Activated CD4-positive, alpha-beta T cell treated with anti-CD3 and anti-CD28 coated beads for 48 hours (primary cell): ENCODE data around the gene KCNJ4.
"Not testable (repeated sequence)": the region's sequence is repeated elsewhere in the genome, so short reads cannot be mapped to it uniquely, and the experiment has no call there.

Experiments
- DNase-seq: peaks from one replicate; pipeline ENCODE4 v3.0.0-alpha.2; 2020

KCNJ4 gene

GRCh38 chr22:38427940-38428339 is 27.1 kb downstream of the KCNJ4 start:
- DNase-seq, result no peak

- DNase-seq, result no peak
Measured at GRCh38 chr22:38427465-38427864, 27.5 kb downstream of the KCNJ4 start.

DNA sequence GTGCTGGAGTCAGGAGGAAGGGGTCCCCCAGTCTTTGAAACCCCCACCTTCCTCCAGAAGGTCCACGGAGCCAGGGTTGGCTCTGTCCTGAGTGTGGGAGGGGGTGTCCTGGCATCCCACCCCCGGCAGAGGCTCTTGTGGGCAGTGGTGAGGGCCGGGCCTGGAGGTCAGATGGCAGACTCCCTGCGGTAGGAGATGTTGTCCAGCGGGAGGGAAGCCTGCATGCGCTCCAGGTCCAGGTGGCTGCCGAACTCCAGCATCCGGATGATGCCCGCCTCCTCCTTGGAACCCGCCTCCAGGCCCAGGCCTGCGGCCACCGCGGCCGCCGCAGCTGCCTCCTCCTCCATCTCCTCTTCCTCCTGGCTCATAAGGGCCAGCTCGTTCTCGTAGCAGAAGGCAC is 28.4 kb downstream of the KCNJ4 start:
- no peak for DNase-seq

DNA sequence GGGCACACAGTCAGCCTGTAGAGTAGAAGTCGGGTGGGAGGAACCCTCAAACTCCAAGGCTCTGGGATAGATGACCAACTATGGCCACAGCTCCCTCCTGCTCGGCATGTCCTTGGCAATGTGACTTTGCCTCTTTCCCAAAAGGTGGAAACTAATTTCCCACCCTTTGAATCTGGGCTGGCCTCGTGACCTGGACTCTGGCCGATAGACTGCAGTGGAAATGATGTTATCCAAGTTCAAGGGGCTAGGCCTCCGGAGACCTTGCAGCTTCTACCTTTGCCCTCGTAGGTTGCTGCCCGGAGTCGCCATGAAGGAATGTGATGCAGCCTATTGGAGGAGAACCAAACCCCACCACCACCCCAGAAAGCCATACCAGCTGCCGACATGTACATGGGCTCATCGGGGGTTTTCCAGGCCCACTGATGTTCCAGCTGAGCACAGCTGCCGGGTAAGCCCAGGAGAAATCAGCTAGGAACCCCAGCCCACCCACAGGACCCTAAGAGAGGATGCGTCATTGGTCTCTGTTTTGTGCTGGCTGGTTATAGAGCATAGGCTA is 30.4 kb downstream of the KCNJ4 start:
- no peak for DNase-seq

DNA sequence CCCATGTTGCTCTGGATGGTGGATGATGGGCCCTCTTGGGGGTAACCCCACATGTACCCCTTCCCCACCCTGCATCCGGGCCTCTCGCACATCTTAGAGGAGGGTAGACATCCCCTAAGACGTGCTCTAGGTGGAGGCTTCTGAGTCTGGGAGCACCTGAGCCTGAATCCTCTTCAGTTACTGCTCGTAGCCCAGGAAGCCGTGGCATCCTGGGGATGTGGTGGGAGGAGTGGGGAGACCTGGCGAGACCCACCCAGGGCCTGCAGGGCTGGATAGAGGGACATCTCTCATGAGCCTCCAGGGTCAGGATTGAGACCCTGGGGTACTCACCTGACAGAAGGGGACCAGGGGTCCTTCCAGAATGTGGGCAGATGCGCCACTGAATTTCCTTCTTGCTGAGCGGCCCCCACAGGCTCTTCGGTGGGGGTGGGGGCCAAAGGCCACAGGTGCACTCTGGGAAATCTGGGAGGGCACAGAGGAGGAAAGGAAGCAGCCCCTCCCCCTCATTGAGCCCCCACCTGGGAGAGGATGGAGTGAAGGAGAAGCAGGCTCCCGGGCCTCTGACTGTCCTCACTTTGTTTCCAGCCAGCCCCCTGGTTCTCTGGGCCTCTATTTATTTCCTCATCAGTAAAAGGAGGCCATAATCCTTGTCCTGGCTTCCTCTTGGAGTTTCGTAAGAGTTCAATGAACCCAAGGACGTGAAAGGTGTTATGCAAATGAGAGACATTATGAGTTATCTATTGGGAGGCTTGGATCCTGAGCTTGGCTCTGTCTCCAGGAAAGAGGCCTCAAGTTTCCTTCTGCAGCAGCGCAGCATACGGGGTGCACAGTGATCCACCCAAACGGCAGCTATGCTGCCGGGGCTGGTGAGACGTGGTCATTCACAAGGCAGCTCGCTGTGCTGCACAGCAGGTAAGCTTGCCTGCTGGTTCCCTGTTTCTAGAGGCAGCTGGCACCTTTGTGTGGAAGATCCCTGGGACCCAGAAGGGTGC is 31.2 kb downstream of the KCNJ4 start:
- no peak for DNase-seq

DNA sequence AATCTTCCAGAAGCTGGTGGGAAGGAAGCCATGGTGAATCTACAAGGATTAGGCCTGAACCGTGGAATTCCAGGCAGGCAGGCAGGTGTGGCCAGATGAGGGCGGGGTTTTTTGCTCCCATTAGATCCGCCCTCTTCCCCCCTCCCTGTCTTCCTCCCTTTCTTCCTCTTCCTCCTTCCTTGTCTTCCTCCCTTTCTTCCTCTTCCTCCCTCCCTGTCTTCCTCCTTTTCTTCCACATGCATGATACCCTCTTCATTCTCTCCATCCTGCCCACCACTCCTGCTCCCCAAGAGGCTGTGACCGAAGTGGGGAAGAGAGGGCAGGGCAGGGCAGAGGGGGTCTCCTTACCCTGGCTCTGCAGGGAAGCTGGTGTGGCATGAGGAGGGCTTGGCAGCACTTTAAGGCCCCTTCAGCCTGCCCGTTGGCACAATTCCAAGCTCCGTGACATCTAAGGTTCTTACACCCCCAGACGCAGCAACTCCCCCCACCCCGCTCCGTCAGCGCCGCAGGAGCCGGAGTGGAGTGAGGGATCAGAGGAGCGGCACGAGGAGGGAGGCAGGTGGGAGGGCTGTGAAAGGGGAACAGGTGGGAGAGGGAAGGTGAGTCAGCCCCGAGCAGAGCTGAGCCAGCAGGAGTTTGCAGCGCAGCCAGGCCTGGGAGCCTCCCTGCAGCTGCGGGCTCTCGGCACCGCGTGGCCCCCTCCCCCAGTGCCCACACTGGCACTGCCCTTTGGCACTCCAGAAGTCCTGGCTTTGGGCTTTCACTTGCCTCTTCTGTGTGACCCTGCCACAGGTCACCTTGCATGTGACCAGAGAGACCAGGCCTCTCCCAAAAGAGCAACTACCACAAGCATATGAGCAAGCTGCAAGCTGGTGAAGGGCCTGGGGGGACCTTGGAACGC is 32.1 kb downstream of the KCNJ4 start:
- DNase-seq, result no peak

DNA sequence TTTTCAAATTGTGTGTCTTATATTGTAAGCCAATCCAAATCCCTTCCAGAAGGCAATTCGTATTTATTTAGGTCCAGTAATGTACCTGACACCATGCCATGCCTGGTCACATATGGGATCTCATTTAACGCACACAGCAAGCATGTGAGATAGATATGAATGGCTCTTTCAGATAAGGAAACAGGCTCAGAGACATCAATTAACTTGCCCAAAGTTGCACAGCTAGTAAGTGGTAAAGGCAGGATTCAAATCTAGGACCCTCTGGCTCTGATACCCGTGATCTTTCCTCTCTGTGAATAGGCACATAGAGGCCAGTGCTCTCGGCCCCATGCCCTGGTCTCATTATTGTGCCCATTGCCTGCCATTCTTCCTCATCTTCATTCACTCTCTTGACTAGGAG is 34.3 kb downstream of the KCNJ4 start:
- no peak for DNase-seq

- DNase-seq, result no peak
Measured at GRCh38 chr22:38419858-38420160, 35.2 kb downstream of the KCNJ4 start.

DNA sequence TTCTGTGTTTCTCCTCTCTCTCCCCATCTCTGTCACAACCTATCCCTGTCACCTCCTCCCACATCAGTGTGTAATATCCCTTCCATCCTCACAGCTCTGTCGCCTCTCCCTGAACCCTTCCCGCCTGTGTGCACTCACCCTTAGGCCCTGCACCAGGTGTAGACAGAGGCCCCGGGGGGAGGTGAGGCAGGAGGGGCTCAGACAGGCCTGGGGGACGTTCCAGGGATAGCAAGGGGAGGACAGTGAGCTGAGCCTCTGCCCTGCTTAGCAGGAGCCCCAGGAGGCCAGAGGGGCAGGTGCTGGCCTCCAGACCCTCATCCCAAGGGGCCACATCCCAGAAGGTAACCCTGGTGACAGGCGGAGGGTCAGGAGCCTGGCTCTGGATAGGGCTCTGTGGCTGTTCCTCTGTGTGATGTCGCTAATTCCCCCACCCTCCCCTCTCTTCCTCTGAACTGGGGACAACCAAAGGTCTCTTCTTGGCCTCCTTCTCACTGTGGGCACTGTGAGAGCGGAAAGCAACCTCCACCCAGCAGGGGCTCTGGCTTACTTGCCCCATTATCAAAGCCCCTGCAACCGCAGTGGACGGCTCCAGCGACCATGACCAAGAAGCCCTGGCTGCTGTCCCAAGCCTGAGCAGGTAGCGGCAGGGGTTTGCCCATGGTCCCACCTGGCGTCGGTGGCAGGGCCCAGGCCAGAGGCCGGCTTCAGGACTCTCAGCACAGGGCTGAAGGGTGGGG is 35.7 kb downstream of the KCNJ4 start:
- no peak for DNase-seq

DNA sequence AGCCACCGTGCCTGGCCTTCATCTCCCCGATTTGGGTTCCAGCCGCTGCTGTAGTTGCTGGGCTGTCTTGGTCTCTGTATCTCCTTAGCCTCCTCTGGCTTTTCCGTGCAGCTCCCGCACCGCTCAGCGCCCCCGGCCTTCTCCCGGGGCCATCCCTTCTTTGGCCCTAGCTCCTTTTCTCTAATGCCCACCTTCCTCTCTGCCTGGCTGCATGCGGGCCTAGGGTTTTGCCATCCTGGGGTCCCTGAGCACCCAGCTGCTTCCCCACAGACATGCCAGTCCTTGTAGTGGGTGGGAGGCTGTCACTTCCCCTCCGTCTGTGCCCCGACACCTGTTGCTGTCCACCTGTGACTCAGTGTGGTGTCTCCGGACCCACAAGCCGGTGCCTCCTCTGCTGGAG is 36.4 kb downstream of the KCNJ4 start:
- DNase-seq, result no peak

DNA sequence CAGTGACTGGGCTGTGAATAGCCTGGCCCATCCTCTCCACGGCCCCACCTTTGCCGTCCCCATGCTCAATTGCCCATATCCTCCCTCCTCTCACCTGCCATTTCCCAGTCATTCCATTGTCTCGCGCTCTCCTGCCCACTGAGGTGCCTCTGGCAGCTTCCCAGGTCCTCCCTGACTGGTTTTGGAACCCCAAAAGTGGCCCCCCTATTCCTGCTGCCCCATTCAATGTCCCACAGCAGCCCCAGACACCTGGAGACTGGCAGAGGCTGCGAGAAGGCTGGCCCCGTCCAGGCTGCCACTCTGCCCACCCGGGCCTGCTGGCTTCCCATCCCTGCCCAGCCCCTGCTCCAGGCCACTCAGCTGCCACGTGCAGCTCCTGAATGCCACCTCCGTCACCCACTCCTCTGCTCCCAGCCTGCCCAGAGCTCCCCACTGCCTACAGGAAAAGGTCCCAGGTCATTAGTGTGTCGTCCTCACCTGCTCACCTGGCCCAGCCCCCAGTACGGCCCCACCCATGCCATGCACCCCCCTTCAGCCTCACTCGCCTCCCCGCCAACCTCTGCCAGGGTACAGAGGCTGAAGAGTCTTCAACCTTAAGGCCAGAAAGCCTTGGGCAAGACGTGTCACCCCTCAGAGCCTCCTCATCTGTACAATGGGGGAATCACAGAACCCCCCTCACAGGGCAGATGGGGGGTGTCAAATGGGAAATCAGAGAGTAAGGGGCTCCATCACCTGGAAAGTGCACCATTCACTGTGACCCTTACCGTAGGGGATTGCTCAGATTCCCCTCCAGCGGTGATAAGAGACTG is 37.5 kb downstream of the KCNJ4 start:
- DNase-seq, result no peak

GRCh38 chr22:38416621-38417251 is 38.3 kb downstream of the KCNJ4 start:
- DNase-seq, result no peak

DNA sequence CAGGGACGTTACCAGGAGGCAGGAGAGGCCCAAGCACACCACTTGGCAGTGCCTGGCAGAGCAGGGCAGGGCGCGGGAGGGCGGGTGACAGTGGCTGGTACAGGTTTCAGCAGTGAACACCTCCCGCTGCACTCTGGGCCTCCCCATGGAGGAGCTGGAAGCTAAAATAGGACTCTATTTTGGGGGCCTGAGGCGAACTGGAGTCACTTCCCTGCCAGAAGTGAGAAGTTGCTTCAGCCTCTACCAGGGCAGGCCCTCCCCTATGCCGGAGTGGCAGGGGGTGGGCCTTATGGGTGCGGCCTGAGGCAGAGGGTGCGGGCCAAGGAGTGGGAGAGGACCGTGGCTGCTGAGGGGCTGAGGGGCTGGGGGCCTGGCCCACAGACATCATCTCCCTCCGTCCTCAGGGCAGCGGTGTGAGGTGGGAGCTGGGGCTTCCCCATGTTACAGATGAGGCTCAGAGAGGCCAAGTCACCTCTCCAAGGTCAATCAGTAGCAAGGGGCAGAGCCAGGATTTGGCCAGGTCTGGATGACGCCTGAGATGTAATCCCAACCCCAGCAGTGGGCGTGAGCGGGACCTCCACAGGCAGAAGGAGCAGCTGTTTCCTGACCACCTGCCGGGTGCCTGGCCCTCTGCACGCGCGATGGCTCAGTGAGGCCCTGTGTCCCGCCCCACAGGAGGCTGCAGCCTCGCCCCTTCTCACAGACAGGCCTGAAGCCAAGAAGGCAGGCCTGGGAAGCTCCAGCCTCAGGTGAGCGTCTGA is 39.3 kb downstream of the KCNJ4 start:
- DNase-seq, result no peak

- no peak for DNase-seq
Measured at GRCh38 chr22:38415046-38415445, 40.0 kb downstream of the KCNJ4 start.

- no peak for DNase-seq
Measured at GRCh38 chr22:38414009-38414395, 41.0 kb downstream of the KCNJ4 start.

DNA sequence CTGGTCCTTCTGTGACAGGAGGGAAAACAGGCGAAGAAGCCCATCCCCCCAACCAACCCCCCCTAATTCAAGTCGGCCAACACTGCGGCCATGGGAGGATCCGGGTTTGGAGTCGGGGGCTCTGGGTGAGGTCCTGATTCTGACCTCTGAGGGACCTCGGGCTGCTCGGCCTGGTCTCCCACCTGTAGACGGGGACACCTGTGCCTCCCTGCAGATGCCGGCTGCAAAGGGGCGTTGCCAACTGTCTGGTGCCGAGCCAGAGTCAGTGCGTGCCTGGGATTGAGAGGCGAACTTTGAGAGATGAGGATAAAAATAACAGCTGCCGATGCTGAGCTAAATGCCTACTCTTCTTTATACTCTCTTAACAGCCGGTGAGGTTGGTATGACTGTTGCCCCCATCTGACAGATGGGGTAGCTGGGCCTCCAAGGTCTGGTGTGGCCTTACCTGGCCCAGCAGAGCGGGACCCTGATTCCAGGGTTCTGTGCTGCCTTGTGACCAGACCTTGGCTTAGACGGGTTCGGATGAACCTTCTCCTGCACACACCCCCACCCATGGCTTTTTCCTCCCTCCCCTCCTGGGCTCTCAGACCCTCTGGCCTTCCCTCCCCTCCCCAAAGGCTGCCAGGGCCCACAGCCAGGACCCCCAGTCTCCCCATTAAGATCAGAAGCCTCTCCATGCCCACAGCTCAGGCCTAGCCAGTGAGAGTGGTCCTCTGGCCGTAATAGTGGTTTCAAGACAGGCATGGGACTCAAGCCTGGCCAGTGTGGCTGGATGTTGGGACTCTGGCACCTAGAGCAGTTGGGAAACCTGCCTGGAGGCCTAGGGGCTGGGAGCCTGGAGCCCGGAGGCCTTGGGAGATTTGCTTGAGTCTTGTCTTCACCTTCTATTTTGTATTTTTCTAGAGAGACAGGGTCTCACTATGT is 41.7 kb downstream of the KCNJ4 start:
- DNase-seq, result no peak

DNA sequence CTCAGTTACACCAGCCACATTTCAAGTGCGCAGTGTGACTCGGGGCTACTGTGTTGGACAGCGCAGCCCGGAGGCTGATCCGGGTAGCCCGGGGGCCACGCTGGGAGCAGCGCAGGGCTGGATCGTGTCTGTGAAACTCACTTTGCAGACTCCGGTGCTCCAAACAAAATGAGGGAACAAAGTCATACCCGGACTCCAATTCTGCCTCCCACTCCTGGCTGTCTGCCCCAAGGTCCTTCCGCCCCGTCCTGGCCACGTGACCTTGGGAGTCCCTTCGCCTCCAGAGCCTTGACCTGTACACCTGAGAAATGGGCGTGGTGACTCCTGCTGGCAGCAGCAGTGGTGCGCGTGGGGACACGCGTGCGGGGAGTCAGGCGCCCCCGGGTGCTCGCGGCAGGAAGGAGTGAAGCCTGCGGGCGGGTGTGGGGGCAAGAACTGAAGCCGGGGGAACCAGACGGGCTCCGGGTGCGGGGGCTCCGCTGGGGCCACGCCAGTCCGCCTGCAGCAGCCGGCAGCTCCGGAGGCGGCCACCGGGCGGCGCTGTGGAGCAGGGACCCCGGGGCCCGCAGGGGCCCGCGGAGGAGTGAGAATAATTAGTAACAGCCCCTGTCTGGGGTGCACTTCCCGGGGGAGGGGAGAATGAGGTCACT is 42.4 kb downstream of the KCNJ4 start:
- DNase-seq, result peak; percentile 68

DNA sequence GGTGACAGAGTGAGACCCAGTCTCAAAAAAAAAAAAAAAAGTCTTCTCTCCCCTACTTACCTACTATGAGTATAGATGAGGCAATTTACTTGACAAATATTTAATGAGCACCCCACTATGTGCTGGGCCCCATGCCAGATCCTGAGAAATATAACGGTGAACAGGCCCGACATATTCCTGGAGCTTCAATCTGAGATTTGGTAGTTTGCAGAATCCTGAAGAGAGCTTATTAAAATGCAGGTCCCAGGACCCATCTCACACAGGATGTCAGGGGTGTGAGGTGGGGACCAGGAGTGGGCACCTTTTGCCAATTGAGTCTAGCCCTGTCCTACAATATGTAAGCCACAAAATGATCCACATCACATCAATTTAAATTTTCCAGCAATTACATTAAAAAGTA is 44.0 kb downstream of the KCNJ4 start:
- no peak for DNase-seq

GRCh38 chr22:38409916-38410315 is 45.1 kb downstream of the KCNJ4 start:
- not testable (repeated sequence) for DNase-seq
